GM18868 (cell line): Measurements from ENCODE around the gene TMEM184B.
"Not testable (repeated sequence)": the region's sequence is repeated elsewhere in the genome, so short reads cannot be mapped to it uniquely, and the experiment has no call there.

Experiments
- ATAC-seq: cut with Tn5 transposase; IDR thresholded peaks from one replicate; pipeline ENCODE4 v1.9.1; 2021; ENCODE audit warnings: mild to moderate bottlenecking, moderate library complexity; ENCODE audit not compliant: unreplicated experiment

TMEM184B gene

DNA sequence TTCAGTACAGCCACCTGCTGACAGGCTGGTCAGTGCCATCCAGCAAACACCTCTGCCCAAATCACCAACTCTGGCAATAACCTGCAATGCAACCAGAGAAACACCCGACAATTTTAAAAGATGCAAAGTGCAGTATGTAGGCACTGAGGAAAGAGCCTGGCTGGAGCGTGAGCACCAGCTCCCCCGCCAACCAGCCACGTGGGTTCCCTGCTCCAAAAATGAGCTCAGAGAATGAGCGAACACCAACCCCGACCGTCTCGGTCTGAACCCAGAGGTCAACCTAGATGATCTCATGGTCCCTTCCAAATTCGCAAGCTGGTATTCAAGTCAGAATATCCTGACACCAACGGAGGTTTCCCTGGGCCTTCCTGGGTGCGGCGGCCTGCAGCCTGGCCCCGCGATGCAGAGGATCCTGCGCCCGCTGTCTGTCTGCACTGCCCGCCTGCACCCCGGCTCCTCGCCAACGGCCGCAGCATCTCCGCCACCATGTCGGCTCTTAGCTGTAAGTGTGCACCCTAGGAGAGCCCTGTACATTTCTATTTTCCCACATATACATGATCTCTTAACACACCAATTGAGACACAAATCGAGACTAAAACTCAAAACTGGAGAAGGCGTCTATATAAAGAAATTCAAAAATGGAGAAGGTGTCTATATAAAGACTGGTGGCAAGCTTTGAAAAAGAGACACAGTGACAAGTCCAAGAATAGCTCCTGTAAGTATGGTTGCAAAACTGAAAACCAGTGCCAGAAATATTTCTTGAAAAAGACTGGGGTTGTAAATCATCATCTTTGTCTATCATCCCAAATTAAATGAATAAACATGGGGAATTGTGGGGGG, 22.8 kb downstream of the TMEM184B start:
- no peak for ATAC-seq

GRCh38 chr22:38249301-38249700, 23.5 kb downstream of the TMEM184B start:
- ATAC-seq: no peak

DNA sequence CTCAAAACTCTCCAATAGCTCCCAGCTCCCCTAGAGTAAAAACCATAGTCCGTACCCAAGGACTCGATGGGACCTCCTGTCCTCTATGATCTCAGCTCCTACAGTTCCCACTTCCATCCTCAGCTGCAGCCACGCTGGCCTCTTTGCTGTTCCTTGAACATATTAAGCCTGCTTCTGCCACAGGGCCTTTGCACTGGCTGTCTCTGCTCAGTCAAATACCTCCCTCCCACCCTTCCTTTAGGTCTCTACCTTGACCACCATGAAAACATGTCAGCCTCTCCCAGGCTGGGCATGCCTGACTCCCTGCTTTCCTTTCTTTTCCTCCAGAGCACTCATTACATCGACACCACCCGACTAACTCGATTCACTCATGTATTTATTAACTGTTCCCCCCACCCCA, 24.5 kb downstream of the TMEM184B start:
- no peak for ATAC-seq

GRCh38 chr22:38247713-38248112, 25.1 kb downstream of the TMEM184B start:
- no peak for ATAC-seq

DNA sequence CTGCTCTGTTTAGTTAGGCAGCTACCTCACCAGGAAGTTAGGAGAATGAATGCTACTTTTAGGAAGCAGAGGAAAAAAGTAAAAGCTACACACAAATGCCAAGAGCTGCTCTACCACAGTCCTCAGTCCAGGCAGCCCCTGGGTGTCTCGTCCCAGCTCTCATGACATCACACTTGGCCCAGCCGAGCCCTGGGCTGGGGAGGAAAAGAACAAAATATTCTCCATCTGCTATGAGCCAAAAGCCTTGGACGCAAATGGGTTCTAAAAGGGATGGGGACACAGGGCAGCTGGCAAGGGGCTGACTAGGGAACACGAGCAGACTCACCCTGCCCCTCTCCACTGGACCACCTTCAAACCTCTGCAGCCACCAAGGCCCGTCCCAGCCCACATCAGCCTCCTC, 26.1 kb downstream of the TMEM184B start:
- ATAC-seq: no peak

- no peak for ATAC-seq
Measured at GRCh38 chr22:38246046-38246658, 26.7 kb downstream of the TMEM184B start.

DNA sequence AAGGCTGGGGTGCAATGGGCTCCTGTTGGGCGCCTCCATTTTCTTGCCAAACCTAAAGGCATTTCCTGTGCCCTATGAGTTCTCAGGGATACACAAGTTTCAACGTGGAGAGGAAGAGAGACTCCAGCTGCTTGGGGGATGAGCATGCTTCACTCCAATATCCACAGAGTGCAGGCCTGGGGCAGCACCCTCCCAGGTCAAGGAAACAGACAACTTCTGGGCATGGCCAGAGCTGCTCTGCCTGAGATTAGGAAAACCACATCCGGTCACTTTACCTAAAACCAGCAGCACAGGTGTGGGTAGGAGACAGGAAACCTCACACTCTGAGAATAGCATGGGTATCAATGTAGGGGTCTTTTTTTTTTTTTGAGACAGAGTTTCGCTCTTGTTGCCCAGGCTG, 28.7 kb downstream of the TMEM184B start:
- ATAC-seq: no peak

GRCh38 chr22:38243007-38243765, 29.6 kb downstream of the TMEM184B start:
- ATAC-seq: no peak

- ATAC-seq: no peak
Measured at GRCh38 chr22:38240734-38241252, 32.0 kb downstream of the TMEM184B start.

DNA sequence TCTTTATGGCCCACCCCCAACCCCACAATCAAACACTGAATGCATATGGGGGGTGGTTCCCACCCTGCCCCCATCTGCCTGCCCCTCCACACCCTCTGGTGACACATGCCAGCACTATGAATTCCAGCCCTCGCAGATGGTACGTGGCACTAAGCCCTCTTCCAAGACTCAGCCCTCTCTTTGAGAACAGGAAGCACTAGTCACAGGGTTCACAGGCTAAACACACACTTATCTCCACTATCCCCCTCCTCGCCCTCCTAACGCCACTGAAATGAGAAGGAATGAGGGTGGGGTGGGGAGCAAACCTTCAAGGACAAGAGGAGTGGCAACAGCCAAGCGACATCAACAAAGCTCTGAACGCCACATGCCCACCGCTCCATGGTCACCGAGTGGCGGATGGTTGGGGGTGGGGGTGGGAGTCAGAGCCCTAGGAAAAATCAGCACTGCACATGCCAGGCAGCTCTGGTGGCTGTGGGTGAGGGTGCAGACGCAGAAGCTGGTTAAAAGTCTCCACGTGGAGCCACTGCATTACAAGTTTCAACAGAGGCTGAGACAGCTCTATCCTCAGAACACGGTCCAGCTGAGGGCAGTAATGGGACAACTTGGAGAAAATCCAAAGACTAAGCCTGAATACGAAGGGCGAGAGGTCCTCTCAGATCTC, 33.6 kb downstream of the TMEM184B start:
- no peak for ATAC-seq

- ATAC-seq: no peak
Measured at GRCh38 chr22:38238519-38239071, 34.2 kb downstream of the TMEM184B start.

DNA sequence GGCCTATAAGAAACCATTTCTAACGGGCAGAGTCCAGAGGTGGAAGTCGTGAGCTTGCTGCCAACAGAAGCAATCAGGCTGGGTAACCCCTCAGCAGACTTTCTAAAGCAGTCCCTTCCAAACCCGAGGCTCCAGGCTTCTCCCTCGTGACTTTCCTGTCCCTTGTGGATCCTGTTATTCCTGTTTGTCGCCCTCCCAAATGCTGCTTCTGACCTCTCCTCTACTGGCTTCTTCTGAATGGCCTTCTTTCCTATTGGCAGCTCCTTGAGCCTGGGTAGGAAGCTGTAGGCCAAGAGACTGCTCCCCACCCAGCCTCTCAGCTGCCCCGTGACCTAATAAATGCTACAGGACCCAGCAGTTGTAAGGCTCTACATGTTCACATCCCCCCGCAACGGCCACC, 36.0 kb downstream of the TMEM184B start:
- no peak for ATAC-seq

GRCh38 chr22:38235240-38235850, 37.5 kb downstream of the TMEM184B start:
- no peak for ATAC-seq

DNA sequence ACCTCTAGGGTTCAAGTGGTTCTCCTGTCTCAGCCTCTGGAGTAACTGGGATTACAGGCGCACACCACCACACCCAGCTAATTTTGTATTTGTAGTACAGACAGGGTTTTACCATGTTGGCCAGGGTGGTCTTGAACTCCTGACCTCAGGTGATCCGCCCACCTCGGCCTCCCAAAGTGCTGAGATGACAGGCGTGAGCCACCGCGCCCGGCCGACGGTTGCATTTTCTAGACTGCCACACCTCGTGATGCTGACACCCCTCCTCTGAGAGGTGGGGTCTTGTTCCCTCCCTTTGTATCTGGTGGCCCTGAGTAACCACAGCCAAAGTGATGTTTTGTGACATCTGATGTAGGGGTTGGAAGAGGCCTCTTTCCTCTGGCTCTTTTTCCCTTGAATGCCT, 39.0 kb downstream of the TMEM184B start:
- ATAC-seq: not testable (repeated sequence)

GRCh38 chr22:38233427-38233826, 39.4 kb downstream of the TMEM184B start:
- no peak for ATAC-seq

DNA sequence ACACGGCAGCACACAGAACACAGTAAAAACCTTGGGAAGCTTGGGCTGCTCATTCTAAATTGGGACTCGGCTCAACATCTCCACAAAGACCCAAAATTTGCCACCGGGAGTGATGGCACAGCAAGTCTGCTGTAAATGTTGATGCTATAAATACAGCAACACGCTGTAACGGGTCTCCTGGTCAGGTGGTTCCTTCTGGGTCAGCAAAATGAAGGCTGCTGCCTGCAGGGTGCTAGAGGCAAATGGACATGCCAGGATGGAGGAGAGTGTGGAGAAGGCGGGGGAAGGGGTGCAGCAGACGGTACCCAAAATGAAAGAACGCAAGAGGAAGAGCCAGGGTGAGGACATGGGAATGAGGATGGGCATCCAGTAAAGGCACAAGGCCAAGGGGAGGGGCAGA, 40.6 kb downstream of the TMEM184B start:
- no peak for ATAC-seq

DNA sequence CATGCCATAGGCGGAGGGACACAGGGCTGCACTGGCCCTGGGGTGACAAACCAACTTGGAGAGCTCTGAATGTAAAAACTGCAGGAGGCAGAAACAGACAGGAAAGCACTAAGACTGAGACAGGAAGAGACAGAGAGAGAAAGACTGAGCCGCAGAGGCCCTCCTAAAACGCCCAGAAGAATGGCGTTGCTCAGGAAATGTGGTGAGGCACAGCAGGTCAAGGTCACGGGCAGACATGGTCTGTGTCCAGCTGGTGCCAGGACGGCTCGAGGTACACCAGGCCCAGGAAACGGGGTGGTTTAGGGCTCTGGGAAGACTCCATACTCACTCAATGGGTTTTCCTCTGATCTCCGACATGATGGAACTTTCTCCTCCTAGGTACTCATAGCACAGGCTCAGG, 41.9 kb downstream of the TMEM184B start:
- ATAC-seq: no peak

DNA sequence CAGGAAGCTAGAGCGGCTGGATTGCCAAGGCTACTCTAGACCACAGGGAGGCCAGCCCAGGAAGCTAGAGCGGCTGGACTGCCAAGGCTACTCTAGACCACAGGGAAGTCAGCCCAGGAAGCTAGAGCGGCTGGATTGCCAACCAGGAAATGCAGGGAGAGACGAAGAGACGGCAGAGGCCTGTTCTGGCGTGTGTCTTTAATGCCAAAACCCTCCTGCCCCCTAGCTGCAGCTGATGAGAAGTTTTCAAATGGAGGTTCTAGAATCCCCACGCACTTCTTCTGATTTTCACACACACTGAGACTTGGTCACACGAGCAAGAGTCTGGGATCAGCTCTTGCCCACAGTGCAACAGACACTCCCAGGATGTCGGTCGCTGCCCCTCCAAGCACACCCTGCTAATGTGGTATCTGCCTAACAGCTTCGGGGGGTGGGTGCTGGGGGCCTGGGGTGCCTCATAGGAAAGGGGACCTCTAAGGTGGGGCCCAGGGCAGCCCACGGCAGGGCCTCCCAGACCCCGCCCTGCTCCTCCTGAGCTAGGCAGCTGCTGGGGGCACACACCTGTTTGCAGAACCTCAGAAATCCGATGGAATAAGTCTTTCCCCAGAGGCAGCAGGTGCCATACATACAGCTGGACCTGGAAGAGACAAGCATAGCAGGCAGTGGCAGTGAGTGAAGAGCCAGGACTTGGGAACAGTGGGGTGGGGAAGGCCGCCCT, 42.5 kb downstream of the TMEM184B start:
- ATAC-seq: no peak

- no peak for ATAC-seq
Measured at GRCh38 chr22:38228873-38229740, 43.7 kb downstream of the TMEM184B start.
